Lung (tissue), 12 donors: Measurements from ENCODE around the gene PPIL6. TPM values are rescaled to one million over a fixed set of nuclear protein-coding genes. Genes with fewer than 3 reads are reported as not detected.

ENCODE experiments used
- ATAC-seq: fragments of 200-7000 bp; cut with Tn5 transposase; one replicate; pipeline ENCODE4 v1.9.1; 2020; ENCODE audit warnings: moderate number of reproducible peaks; ENCODE audit not compliant: insufficient read depth, low FRiP score
- DNase-seq, 3 donors: peaks; one replicate each; pipeline ENCODE4 v3.0.0-alpha.2; 2013 to 2017
- H3K27ac ChIP-seq, 2 donors: one replicate each; pipeline ENCODE4 v1.5.1; 2013; ENCODE audit warnings: mild to moderate bottlenecking in 2 of 2, moderate library complexity in 2 of 2, control low read depth in 1 of 2, inconsistent platforms in 1 of 2, low read depth in 1 of 2, low read length in 1 of 2
- H3K27me3 ChIP-seq, 3 donors: one replicate each; pipeline ENCODE4 v1.5.1; 2013; ENCODE audit warnings: low read length in 2 of 3; ENCODE audit not compliant: control insufficient read depth in 3 of 3, insufficient read depth in 3 of 3
- H3K36me3 ChIP-seq, 4 donors: one replicate each; pipeline ENCODE4 v1.5.1; 2013; ENCODE audit warnings: low read length in 4 of 4, mild to moderate bottlenecking in 1 of 4, moderate library complexity in 1 of 4; ENCODE audit not compliant: control insufficient read depth in 4 of 4, insufficient read depth in 4 of 4
- H3K4me1 ChIP-seq, 5 donors: one replicate each; pipeline ENCODE4 v1.5.1; 2013; ENCODE audit warnings: low read length in 5 of 5, mild to moderate bottlenecking in 2 of 5, moderate library complexity in 1 of 5; ENCODE audit not compliant: control insufficient read depth in 5 of 5, insufficient read depth in 5 of 5
- H3K4me3 ChIP-seq: one replicate; pipeline ENCODE4 v1.5.1; 2013; ENCODE audit warnings: mild to moderate bottlenecking, control low read depth, moderate library complexity
- H3K9ac ChIP-seq, 2 donors: one replicate each; pipeline ENCODE4 v1.5.1; 2013; ENCODE audit warnings: low read length in 2 of 2, control low read depth in 1 of 2; ENCODE audit not compliant: insufficient read depth in 1 of 2
- H3K9me3 ChIP-seq, 4 donors: one replicate each; pipeline ENCODE4 v1.5.1; 2013; ENCODE audit warnings: low read length in 3 of 4, mild to moderate bottlenecking in 1 of 4, moderate library complexity in 1 of 4; ENCODE audit not compliant: control insufficient read depth in 4 of 4, insufficient read depth in 3 of 4
- CTCF ChIP-seq: IDR thresholded peaks from 2 replicates; pipeline ENCODE4 v1.5.1; 2012; ENCODE audit warnings: mild to moderate bottlenecking; ENCODE audit errors: control extremely low read depth, extremely low read depth
- WGBS, 2 donors: extraction: QIAGEN DNeasy Blood & Tissue Kit; methylation state at CpG; one replicate each; pipeline ENCODE4 v1.1.7; 2013; 5-methylcytosine and 5-hydroxymethylcytosine counted together
- polyA plus RNA-seq, 2 donors: library from polyadenylated mRNA; stranded (reverse); fragments of 200-250 nt; gene quantifications; one replicate each; pipeline ENCODE4 v1.2.1, GENCODE V29; 2013
- total RNA-seq, 2 donors: library from RNA; depleted of rRNA in 1 of 2; stranded (reverse); fragments of >200 nt in 1 of 2; gene quantifications; one replicate each; pipeline ENCODE4 v1.2.1, GENCODE V29; 2014 to 2021
- donor health status: control.
- donor health status: control.
- donor health status: Bipolar disorder and iron deficiency.
- donor health status: healthy.
- donor health status: DM: yes; HTN: yes; CAD: no.

Gene PPIL6
- total and polyA plus RNA-seq, 4 donors = 6.3 to 18.1 (median 13.3) TPM

- 96% methylated on average over 7 of the region's 7 CpGs for WGBS, 2 donors
- H3K36me3 ChIP-seq = peaks cover 0 to 28% (median 20%) of the 10 kb centered on the region in 4 donors
- no peak for ATAC-seq
- no peaks in the 10 kb centered on the region for H3K27me3 ChIP-seq
- no peak overlapping the region for H3K9ac ChIP-seq
- TF ChIP-seq CTCF = no peak
- no peak overlapping the region for H3K27ac ChIP-seq
- H3K9me3 ChIP-seq = no peaks in the 10 kb centered on the region
- DNase-seq = no peak
- no peak overlapping the region for H3K4me3 ChIP-seq
- H3K4me1 ChIP-seq = peaks cover 2 to 12% (median 4%) of the 10 kb centered on the region in 5 donors
Observed at GRCh38 chr6:109451376-109451775, 10.9 kb upstream of the PPIL6 start.

- Histone ChIP-seq H3K9ac (no peak overlapping the region), H3K4me3 (no peak overlapping the region), H3K27ac (no peak overlapping the region), H3K9me3 (no peaks in the 10 kb centered on the region), H3K36me3 (peaks cover 0 to 30% (median 23%) of the 10 kb centered on the region in 4 donors), H3K27me3 (no peaks in the 10 kb centered on the region), H3K4me1 (peaks cover 0 to 9% (median 3%) of the 10 kb centered on the region in 5 donors)
- 72 to 75% methylated on average over 3 of the region's 3 CpGs for WGBS, 2 donors
- no peak for ATAC-seq
- no peak for TF ChIP-seq CTCF
- no peak for DNase-seq
Observed at GRCh38 chr6:109450801-109451200, 10.4 kb upstream of the PPIL6 start.

- 77 to 84% methylated on average over 16 of the region's 16 CpGs for WGBS, 2 donors
- no peak for DNase-seq
- no peak overlapping the region for H3K27ac ChIP-seq
- H3K4me1 ChIP-seq = peaks cover 0 to 9% (median 3%) of the 10 kb centered on the region in 5 donors
- H3K36me3 ChIP-seq = peaks cover 0 to 34% (median 31%) of the 10 kb centered on the region in 4 donors
- no peak for ATAC-seq
- TF ChIP-seq CTCF = no peak
- no peaks in the 10 kb centered on the region for H3K27me3 ChIP-seq
- no peaks in the 10 kb centered on the region for H3K9me3 ChIP-seq
- H3K9ac ChIP-seq = no peak overlapping the region
- H3K4me3 ChIP-seq = no peak overlapping the region
Observed at GRCh38 chr6:109449795-109450673, 9.6 kb upstream of the PPIL6 start.
